ENCODE measurements around the gene R3HDM1.
"Not testable (repeated sequence)": the region's sequence is repeated elsewhere in the genome, so short reads cannot be mapped to it uniquely, and the experiment has no call there.

R3HDM1 gene

GRCh38 chr2:135581282-135581681 is 50.0 kb downstream of the R3HDM1 start:
- no peak for DNase-seq

DNA sequence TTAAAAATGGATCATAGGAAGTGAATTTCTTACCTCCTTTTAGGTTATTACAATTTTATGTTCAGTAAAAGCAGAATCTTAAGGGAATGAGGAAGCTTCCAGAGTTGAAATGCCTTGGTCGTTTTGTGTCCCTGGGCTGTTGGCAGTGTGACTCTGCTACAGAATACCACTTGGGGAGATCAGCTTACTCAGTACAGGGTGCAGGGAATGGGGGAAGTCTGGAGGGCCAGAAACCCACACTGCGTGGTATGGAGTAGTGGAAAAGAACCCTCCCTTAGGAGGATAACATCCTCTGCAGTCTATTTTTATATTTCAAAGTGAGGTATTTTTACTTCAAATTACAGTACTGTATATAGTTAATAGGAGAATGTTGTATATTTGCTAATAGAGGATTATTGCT is 51.1 kb downstream of the R3HDM1 start:
- DNase-seq: no peak

GRCh38 chr2:135585586-135585985 is 54.3 kb downstream of the R3HDM1 start:
- DNase-seq: no peak

- DNase-seq: peak; percentile 37
Observed at GRCh38 chr2:135586148-135586547, 54.9 kb downstream of the R3HDM1 start.

GRCh38 chr2:135587958-135588357 is 56.7 kb downstream of the R3HDM1 start:
- no peak for DNase-seq

- peak; percentile 28 for DNase-seq
Observed at GRCh38 chr2:135590619-135591260, 59.5 kb downstream of the R3HDM1 start.

DNA sequence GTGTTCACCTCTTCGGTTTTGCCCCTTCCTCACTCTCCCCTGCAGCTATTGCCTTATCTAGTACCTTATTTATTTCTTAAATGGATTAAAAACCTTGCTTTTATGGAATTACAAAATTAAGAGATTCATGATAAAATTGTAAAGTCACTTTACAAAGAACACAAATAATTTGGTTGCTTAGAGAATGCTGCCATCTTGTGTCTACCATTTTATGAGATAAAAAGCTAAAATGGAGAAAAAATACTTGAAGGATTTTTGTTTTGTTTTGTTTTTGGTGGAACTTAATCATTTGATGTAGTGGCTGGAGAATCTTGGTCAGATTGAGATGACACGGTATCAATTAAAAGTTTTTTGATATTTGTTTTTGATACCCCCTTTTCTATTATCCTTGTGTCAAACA is 69.6 kb downstream of the R3HDM1 start:
- no peak for DNase-seq

- DNase-seq: no peak
Observed at GRCh38 chr2:135603543-135603942, 72.3 kb downstream of the R3HDM1 start.

DNA sequence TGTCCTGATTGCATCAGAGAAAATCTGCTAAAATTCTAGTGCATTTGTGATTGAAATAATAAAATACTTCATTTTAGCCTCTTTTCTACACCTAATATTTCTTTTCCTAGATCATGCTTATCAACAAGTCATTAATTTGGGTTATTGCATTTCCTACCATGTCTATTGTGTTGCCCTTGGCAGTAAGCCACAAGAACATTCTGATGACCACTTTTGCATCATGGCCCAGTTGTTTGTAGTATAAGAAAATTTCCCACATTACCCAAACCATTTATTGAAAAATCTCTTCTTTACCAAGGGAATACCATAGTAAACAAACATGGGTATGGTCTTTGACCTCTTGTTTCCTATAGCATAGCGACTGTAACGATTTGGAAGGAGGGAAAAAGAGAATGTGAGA is 76.3 kb downstream of the R3HDM1 start:
- DNase-seq: no peak

DNA sequence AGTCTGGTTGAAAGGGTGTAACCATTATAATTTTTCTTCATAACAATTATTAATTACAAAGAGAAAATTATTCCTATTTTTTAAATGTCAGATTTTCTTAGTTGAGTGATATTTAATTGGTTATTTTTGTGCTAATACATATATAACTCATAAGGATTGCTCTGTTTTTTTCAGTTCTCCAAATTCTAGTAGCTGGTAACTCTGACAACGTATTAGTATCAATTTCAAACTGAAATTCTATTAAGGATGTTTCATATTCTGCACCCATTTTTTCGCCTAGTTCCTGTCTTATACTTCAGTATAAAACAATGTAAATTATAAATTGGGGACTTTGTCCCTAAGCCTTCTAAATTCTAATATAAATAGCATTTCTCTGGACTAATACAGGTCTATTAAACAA is 81.0 kb downstream of the R3HDM1 start:
- DNase-seq: no peak

DNA sequence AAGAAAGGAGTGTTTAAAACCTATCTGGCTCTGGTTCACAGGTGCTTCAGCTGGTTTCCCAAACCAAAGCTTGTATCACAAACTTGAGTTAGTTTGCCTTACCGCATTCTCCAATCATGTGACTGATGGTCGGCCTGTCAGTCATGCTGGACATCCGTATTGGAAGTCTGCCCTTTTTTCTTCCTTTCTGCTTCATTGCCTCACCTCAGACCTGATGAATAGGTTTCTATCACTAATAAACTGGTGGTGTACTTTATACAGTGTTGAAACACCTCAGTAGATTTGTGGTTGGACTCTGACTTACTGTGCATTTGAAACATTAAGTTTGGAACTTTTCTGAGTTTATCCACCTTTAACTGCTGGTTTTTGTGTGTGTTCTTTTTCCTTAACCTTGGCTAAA is 84.1 kb downstream of the R3HDM1 start:
- DNase-seq: no peak

DNA sequence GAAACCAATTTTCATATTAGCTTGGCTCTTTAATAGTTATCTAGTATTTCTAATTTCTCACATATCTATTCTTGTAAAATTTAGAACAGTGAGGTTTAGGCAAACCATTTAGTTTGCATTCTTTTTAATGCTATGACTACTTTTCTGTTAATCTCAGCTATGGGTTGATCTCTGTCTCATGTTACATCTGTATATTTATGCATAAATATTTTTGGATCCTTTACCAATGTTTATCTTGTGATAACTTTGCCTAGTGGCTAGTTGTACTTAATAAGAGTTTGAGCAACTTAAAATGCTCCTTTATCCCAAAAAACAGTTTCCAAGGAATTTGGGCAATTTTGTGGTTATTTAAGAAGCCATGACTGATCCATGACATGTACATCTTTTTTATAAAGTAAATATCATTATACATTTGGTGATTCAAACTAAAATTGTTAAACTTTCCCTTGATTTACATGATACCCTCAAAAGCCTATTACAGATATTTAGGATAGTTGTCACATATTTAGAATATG is 86.3 kb downstream of the R3HDM1 start:
- DNase-seq: no peak

DNA sequence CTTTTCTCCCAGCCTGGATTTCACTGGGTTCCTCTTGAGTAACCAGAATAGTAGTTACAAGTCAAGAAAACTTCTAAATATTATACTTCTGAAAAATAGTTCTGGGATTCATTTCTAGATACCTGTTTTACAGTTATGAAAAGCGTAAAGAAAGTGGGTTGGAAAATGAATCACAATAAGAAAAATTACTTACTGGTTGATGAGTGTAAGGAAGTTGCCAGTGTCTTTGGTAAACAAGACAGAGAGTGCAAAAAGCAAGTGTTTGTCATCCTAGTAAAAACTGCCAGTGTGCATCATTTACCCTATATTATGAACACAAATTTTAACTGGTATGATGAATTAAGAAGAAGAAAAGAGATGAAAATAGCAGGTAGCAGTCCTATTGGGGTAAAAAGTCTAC is 88.9 kb downstream of the R3HDM1 start:
- DNase-seq: no peak

DNA sequence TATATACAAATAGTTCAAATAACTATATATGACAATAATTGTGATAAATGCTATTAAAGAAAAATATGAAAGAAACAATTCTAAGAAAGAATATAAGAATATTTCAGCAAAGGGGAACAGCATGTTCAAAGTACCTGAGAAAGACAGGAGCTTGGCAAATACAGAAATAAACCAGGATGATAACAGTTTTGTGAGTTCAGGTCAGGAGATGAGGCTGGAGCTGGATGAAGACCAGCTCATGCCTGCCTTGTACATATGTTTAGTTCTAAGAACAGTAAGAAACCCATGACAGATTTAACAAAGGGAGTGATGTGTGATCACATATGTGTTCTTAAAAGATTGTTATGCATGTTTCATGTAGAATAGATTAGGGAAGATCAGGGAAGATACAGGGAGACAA is 98.2 kb downstream of the R3HDM1 start:
- no peak for DNase-seq

DNA sequence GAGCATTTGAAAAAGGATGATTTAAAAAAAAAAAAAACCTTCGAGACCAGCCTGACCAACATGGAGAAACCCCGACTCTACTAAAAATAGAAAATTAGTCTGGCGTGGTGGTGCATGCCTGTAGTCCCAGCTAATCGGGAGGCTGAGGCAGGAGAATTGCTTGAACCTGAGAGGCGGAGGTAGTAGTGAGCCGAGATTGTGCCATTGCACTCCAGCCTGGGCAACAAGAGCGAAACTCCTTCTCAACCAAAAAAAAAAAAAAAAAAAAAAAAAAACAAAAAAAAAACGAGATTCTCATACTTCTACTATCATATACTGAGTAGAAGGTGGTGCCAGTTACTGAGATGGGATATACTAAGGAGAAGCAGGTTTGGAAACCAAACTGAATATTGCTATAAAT is 98.8 kb downstream of the R3HDM1 start:
- DNase-seq: not testable (repeated sequence)

- DNase-seq: no peak
Observed at GRCh38 chr2:135630488-135630887, 99.2 kb downstream of the R3HDM1 start.

- DNase-seq: no peak
Observed at GRCh38 chr2:135633582-135633981, 102.3 kb downstream of the R3HDM1 start.

DNA sequence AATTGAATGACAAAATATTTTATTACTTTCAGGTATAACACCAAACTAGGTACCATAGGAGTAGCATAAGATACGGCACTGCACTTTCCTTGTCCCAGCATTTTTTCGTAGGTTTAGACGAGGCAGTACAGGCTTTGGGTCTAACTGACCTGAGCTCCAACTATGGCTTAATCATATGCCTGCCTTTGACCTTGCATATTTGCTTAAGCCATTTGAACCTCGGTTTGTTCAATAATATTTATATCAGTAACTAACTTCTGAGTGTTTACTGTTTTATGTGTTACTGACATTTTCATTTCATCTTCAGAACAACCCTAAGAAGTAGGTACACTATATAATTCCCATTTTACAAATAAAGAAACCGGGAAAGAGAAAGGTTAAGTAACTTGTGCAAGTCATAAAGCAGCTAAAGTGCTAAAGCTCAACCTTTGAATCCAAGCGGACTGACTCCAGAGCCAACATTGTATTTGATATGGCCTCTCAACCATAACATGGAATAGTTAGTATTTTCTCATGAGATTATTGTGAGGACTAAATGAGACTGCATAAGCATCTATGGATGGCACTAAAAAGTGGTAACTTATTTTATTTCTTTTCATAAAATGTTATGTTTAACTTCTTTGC is 104.0 kb downstream of the R3HDM1 start:
- DNase-seq: no peak

- DNase-seq: no peak
Observed at GRCh38 chr2:135636982-135637381, 105.7 kb downstream of the R3HDM1 start.

DNA sequence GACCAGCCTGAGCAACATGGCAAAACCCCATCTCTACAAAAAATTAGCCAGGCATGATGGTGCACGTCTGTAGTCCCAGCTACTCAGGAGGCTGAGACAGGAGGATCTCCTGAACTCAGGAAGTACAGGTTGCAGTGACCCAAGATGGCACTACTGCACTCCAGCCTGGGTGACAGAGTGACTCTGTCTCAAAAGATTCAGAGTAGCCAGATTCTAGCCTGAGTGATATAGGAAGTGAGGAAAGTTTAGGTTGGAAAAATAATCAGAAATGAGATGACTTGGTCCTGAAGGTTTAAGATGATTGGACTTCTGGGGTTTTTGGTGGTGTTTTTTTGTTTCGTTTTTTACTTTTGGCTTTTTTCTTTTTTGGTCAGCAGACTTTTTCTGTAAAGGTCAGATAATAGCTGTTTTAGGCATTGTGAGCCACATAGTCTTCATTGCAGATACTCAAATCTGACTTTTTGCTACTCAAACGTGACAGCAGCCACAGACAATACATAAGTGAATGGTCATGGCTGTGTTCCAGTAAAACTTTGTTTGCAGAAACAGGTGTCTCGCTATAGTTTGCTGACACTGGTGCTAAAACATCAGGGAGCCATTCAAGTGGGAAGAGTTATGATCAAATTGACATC is 106.3 kb downstream of the R3HDM1 start:
- no peak for DNase-seq

DNA sequence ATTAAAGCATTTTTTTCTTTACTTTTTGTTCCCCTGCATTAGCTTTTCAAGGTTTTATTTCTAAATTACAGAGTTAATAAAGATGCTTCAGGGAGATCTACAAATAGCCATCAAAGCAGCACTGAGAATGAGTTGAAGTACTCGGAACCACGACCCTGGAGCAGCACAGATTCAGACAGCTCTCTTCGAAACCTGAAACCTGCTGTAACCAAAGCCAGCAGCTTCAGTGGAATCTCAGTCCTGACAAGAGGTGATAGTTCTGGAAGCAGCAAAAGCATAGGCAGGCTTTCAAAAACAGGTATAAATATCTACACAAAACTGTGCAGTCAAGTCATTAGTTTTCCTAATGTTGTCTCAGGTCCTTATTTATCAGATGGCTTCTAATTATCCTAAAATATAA is 107.5 kb downstream of the R3HDM1 start:
- no peak for DNase-seq

DNA sequence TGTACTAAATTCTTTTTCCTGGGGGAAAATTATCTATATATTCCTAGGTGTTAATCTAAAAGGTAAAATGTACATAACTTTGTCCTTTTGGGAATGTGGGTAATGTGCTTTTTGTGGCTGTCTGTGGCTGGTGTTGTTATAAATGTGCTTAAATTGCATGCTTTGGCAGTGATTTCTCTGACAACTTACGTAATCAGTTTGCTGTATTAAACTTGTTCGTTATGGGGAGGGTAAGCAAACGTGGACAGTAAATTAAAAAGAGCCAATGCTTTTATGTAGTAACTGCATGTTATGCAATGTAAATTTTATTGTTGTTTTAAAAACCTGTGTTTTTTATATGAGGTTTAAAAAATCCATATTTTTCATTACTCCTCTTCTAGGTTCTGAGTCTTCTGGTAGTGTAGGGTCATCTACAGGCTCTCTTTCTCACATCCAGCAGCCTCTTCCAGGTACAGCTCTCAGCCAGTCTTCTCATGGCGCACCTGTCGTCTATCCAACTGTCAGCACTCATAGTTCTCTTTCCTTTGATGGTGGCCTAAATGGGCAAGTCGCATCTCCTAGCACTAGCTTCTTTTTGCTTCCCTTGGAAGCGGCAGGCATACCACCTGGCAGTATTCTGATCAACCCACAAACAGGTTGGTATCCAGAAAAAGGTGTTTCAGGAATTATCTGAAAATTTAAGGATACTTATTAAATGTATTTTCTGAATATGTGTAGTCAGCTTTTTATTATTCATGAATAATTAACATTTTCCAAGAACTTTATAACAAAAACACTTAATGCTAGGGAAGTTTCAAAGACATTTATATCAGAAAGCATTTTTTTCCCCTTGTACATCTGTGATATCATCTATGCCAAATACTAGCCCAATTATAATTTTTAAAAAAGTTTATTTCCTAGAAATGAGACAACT is 110.1 kb downstream of the R3HDM1 start:
- DNase-seq: no peak
